Activated CD8-positive, alpha-beta memory T cell treated with anti-CD3 and anti-CD28 coated beads for 48 hours (primary cell): ENCODE measurements around the gene KLHL30.
"Not testable (repeated sequence)": the region's sequence is repeated elsewhere in the genome, so short reads cannot be mapped to it uniquely, and the experiment has no call there.

Experiments
- DNase-seq, 3 experiments: peaks; one replicate each; pipeline ENCODE4 v3.0.0-alpha.2; 2020; ENCODE audit warnings: low read depth in 2 of 3, low spot score in 2 of 3

KLHL30 gene

DNA sequence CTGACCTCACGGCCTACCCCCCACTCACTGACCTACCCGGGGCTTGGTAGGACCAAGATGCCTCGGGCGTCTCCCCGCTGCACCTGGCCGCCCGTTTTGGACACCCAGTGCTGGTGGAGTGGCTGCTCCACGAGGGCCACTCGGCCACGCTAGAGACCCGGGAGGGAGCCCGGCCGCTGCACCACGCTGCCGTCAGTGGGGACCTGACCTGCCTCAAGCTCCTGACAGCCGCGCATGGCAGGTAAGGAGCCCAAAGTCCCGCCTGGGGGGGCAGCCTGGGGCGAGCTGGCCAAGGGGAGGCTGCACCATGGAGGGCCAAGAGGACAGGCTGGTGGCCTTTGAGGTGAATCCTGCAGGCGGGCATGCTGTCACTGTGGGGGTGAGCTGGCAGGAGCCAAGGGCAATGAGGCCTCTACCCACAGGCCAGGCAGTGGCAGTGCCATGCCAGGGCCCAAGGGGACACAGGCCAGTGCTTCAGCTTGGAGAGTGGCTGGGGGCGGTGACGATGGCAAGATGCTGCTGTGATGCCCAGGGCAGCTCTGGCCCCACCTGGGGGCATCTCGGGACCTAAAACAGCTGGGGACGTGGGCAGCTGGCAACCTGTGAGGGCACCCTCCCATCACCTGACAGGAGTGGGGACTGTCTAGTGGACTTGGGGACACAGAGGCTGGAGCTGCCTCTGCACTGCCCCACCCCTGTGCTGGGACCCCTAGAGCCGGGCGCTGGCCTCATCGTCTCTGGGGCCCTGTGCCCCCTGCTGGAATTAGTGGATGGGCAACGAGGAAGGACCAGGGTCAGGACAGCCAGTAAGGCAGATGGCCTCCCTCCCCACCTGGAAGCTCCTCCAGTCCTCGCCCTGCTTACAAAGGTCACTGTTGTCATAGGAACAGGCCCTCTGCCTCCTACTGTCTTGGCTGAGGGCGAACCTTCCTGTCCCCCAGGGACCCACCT is 36.3 kb upstream of the KLHL30 start:
- no peak for DNase-seq

GRCh38 chr2:238102865-238103264 is 35.6 kb upstream of the KLHL30 start:
- DNase-seq, result no peak

DNA sequence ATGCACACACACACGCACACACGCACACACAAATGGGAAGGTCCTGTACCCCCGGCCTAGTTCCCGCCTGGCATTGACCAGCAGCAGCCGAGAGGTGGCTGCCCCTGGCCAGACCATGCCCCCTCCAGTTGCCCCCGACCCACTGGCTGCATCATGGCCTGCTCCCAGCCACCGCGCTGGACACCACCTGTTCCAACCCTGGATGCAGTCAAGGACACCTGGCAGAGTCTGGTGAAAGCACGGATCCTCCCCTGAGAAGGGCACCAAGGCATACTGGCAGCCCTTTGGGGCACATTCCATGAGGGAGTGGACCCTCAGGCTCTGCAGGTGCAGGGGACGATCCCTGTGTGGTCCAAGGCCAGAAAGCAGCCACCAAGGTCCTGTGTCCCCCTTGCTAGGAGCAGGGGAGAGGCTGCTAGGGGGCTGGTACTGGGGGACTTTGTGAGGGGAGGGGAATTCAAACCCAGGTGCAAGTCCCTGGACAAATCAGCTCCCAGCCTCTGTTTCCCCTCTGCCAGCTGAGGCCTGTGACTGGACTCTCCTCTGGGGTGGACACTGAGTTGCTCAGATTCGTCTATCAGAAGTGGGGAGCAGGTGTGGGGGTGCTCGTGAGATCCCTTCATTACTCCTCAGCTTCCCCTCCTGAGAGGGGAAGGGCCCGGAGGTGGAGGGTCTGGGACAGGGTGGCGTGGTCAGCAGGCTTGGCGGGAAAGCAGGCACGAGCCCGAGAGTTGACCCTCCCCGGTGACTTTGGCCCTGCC is 34.8 kb upstream of the KLHL30 start:
- DNase-seq, result no peak

- no peak for DNase-seq
Observed at GRCh38 chr2:238104226-238104690, 34.2 kb upstream of the KLHL30 start.

DNA sequence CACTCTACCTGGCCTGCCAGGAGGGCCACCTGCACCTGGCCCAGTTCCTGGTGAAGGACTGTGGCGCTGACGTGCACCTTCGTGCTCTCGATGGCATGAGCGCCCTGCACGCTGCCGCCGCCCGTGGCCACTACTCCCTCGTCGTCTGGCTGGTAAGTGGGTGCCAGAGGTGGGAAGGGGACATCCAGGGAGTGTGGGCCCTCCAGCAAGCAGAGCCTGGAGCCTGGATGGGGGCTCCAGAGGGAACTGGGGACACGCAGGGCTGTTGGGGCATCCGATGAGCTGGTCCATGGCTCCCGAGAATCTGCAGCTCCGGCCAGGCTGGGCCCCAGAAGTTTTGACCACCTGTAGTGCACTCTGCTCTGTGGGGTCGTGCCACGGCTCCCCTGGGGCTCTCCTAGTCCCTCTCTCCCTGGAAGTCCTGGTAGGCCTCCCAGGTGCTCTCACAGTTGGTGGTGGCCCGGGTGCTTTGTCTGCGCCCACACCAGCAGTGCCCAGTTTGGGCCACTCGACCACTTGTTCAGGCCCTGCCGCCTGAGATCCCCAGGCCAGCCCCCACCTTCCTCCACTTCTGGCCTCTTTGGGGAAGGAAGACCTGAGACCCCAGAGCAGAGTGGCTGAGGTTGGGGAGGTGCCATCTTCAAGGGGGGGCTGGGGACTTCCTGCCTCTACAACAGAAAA is 33.6 kb upstream of the KLHL30 start:
- no peak for DNase-seq

DNA sequence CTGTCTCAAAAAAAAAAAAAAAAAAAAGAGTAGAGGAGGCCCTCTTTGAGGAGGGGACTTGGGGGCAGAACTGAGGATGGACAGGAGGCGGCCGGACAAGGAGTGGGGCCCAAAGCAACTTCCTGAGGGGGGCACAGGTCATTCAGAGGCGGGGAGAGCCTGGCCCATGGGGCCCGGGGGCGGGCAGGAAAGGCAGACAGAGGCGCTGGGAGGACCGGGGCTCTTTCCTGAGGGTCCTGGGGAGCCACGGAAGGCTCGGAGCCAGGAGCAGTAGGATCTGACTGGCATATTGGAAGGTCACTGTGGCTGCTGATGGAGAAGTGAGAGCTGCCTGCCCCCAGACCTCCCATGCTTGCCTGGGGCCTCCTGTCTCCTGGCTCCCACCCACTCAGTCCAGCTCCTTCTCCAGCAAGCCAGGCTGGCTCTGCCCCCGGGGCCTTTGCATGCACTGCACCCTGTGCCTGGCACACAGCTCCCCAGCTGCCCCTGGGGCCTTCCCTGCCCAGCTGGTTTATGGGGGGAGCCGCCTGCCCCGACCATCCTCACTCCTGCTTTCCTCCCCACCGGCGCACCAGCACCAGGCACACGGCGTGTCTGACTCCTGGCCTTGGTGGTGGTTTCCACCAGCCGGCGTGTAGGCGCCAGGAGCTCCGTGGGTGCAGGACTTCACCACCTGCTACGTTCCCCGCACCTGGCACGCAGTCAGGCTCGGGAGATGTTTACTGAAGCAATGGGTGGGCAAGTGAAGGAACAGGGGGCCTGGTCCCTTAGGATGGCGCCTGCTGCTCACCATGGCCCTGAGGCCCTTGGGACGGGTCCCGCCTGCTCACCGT is 32.7 kb upstream of the KLHL30 start:
- no peak for DNase-seq

GRCh38 chr2:238106339-238106697 is 32.1 kb upstream of the KLHL30 start:
- DNase-seq, result no peak

DNA sequence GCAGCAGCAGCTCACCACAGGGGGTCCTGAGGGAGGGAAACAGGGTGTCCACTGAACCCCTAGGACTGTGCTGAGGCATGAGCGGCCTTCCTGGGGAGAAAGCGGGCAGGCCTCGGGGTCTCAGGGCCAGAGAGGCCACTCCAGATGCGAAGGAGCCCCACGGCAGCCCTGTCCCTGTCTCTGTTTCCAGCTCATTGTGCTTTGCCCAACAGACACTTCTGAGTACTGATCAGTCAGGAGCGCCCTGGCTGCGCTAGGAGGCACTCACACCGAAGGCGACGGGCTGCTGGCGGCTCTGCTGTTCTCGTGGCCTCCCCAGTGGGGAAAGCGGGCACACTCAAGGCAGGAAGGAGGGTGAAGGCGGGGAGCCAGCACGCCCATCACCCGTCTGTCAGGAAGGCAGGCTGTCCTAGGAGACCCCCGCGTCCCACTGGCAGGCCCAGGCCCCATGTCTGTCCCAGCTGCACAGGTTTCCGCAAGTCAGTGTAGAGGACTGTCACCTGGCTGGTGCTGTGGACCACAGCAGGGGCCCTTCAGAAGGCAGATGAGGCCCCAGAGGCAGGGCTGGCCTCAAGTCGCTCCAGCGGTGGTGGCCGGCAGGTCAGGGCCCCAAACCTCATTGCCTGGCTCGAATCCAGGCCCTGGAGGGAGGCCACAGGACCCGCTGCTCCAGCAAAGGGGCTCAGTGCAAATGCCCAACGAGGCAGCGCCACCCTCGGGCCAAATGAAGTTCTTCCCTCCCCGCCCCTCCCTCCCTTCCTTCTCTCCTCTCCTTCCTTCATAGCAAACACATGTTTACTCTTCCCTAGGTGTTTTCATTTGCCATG is 31.6 kb upstream of the KLHL30 start:
- DNase-seq, result no peak

DNA sequence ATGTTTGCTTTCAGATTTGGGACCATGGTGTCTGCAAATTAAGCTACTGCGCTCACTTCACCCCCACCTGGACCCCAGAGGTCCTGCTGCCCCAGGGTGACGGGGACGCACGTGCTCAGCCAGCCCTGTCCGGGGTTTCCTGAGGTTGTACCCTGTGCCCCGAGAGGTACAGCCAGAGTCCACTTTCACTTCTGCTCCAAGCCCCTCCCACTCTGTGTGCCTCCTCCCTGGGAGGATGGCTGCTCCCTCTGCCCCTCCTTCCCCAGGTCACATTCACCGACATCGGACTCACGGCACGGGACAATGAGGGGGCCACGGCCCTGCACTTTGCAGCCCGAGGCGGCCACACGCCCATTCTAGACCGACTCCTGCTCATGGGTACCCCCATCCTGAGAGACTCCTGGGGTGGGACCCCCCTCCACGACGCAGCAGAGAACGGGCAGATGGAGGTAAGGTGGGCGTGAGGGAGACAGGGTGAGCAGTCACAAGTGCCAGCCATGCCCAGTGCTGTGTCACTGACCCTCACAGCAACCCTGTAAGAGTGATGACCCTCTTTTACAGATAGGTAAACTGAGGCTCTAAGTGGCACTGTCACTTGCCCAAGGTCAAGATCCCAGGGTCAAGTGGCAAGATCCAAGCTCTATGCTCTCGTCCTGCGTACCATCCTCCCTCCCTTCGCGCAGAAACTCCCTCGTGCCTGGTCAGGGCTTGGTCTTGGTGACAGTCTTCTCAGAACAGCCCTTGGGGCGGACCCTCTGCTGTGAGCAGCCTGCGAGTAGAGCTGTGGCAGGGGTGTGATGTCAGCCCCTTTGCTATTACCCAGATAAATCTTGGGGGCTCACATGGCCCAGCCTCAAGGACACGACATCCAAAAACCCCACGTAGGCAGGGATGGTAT is 30.7 kb upstream of the KLHL30 start:
- no peak for DNase-seq

GRCh38 chr2:238108423-238109183 is 29.9 kb upstream of the KLHL30 start:
- no peak for DNase-seq

- no peak for DNase-seq
Observed at GRCh38 chr2:238113611-238114010, 24.9 kb upstream of the KLHL30 start.

DNA sequence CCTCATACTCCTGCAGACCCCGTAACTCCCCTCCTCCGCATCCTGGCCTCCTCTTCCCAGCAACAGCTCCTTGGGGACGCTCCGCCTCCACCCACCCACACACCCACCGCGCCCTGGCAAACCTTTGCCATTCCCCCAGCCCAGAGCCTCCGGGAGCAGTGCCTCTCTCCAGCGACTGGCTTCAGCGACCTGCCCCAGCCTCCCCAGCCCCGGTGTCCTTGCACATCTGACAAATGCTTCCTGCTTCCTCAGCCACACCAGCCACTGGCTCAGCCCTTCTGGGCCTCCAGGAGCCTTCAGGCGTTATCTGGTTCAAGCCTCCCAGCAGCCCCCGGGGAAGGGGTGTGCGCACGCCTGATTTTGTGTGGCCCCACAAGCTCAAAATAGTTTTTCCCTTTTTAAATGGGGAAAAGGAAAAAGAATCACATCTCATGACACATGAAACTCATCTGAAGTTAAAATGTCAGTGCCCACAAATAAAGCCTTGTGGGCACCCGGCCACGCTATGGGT is 24.1 kb upstream of the KLHL30 start:
- DNase-seq, result no peak

GRCh38 chr2:238114851-238115660 is 23.4 kb upstream of the KLHL30 start:
- no peak for DNase-seq

DNA sequence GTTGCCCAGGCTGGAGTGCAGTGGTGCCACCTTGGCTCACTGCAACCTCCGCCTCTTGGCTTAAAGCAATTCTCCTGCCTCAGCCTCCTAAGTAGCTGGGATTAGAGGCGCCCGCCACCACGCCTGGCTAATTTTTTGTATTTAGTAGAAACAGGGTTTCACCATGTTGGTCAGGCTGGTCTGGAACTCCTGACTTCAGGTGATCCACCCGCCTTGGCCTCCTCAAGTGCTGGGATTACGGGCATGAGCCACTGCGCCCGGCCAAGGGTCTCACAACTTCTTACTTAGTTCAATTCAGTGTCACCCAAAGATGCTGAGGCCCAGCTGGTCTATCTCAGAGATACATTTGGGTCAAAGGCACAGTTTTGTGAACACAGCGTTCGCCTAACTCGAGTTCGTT is 22.8 kb upstream of the KLHL30 start:
- not testable (repeated sequence) for DNase-seq

DNA sequence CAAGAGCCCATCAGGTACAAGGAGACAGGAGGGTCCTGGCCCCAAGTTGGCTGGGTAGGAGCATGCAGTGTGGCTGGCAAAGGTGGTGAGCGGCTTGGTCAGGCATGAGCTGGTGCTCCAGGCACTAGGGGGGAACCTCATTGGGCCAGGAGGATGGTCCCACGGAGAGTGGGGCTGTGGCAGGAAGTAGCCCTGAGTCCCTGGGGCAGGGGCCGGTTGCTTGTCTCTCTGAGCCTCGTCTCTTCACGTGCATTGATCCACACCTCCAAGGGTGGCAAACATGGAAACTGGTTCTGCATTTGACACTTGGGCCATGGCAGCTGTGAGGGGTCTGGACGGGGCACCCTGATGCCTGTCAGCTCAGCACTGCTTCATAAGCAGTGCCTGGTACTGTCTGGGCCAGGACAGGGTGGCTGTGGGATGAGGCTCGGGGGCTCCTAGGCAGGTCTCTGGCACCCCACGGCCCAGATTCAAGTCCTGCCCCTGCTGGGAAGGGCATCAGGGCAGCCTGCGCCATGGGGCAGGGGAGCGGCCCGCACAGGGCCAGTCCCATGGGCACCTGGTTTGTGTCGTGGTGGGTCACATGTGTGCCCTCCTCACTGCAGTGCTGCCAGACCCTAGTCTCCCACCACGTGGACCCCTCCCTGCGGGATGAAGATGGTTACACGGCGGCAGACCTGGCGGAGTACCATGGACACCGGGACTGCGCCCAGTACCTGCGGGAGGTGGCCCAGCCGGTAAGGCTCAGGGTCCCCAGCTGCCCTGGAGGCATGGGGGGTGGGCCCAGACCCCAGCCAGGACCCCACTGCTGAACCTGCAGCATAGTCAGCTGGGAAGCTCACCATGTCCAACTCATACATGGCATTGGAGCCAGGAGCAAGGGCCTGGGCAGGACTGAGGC is 21.9 kb upstream of the KLHL30 start:
- no peak for DNase-seq
